ENCODE data around the gene NUBP1.
"Not testable (repeated sequence)": the region's sequence is repeated elsewhere in the genome, so short reads cannot be mapped to it uniquely, and the experiment has no call there.

Gene NUBP1

GRCh38 chr16:10782628-10783027, 39.0 kb downstream of the NUBP1 start:
- no peak for TF ChIP-seq CTCF (conservative IDR thresholded peaks at IDR 0.05)

GRCh38 chr16:10787304-10787703, 43.7 kb downstream of the NUBP1 start:
- H3K27ac ChIP-seq = no peak overlapping the region
- TF ChIP-seq CTCF (conservative IDR thresholded peaks at IDR 0.05) = no peak

More at GRCh38 chr16:10782628-10783027, 39.0 kb downstream of the NUBP1 start:
- H3K27ac ChIP-seq = no peak overlapping the region

- H3K27ac ChIP-seq = not testable (repeated sequence)
Observed at GRCh38 chr16:10788630-10789029, 45.0 kb downstream of the NUBP1 start.

- no peak overlapping the region for H3K27ac ChIP-seq
- no peak for TF ChIP-seq CTCF (conservative IDR thresholded peaks at IDR 0.05)
Observed at GRCh38 chr16:10791048-10791447, 47.4 kb downstream of the NUBP1 start.

- no peak overlapping the region for H3K27ac ChIP-seq
- no peak for TF ChIP-seq CTCF (conservative IDR thresholded peaks at IDR 0.05)
Observed at GRCh38 chr16:10799736-10800135, 56.1 kb downstream of the NUBP1 start.

GRCh38 chr16:10805334-10805733, 61.7 kb downstream of the NUBP1 start:
- TF ChIP-seq CTCF (conservative IDR thresholded peaks at IDR 0.05) = no peak
- H3K27ac ChIP-seq = no peak overlapping the region

- H3K27ac ChIP-seq = no peak overlapping the region
- TF ChIP-seq CTCF (conservative IDR thresholded peaks at IDR 0.05) = no peak
Observed at GRCh38 chr16:10806698-10807097, 63.1 kb downstream of the NUBP1 start.

GRCh38 chr16:10808218-10808617, 64.6 kb downstream of the NUBP1 start:
- TF ChIP-seq CTCF (conservative IDR thresholded peaks at IDR 0.05) = no peak
- H3K27ac ChIP-seq = no peak overlapping the region
